Prostate gland (tissue), 2 donors: ENCODE results near the gene ZNF514. TPM values are rescaled to one million over a fixed set of nuclear protein-coding genes. Genes with fewer than 3 reads are reported as not detected.

Experiments used
- DNase-seq: peaks from one replicate; pipeline ENCODE4 v3.0.0-alpha.2; 2019; ENCODE audit warnings: low spot score
- H3K27ac ChIP-seq, 2 donors: fragments of 200-600 bp; sonication (generic); 2 replicates each; pipeline ENCODE4 v1.5.1; 2017 to 2019
- H3K27me3 ChIP-seq: fragments of 200-600 bp; sonication (generic); replicated peaks from 2 replicates; pipeline ENCODE4 v1.5.1; 2019; ENCODE audit not compliant: insufficient read depth
- H3K36me3 ChIP-seq, 2 donors: fragments of 200-600 bp; sonication (generic); 1 replicate in 1 of 2; 2 replicates in 1 of 2; pipeline versions ENCODE4 v1.5.1 to v1.8.1; 2017 to 2019
- H3K4me1 ChIP-seq: fragments of 200-600 bp; sonication (generic); replicated peaks from 2 replicates; pipeline ENCODE4 v1.5.1; 2019
- H3K4me3 ChIP-seq, 2 donors: fragments of 200-600 bp; sonication (generic); 2 replicates each; pipeline ENCODE4 v1.5.1; 2017 to 2019
- H3K9me3 ChIP-seq: fragments of 200-600 bp; sonication (generic); 2 replicates; pipeline ENCODE4 v1.5.1; 2017
- CTCF ChIP-seq, 4 experiments: fragments of 200-600 bp in 2 of 4; fragments of 450-650 bp in 2 of 4; sonication (generic) in 2 of 4; IDR thresholded peaks; 1 replicate in 3 of 4; 2 replicates in 1 of 4; pipeline ENCODE4 v1.5.1; 2016 to 2019; ENCODE audit warnings: antibody characterized with exemption in 4 of 4, mild to moderate bottlenecking in 2 of 4, moderate library complexity in 2 of 4
- POLR2A ChIP-seq: fragments of 450-650 bp; IDR thresholded peaks from one replicate; pipeline ENCODE4 v1.6.1; 2016; ENCODE audit warnings: antibody characterized with exemption, mild to moderate bottlenecking
- POLR2AphosphoS5 ChIP-seq: sonication (generic); formaldehyde crosslinking; IDR thresholded peaks from one replicate; pipeline ENCODE4 v1.6.1; 2017; ENCODE audit warnings: antibody characterized with exemption
- WGBS: methylation state at CpG from one replicate; pipeline ENCODE4 v1.1.5; 2018; 5-methylcytosine and 5-hydroxymethylcytosine counted together
- intact Hi-C: fragments of 100-400 bp; cut with DNase I; formaldehyde crosslinking; loops from one replicate; pipeline ENCODE4 v1.14.2; 2022
- total RNA-seq, 2 donors: library from RNA; depleted of rRNA; stranded (reverse); fragments of >200 nt; gene quantifications; one replicate each; pipeline ENCODE4 v1.1.0, GENCODE V29; 2016

ZNF514 gene
- total RNA-seq, 2 donors from 2014 or later = 19.1 TPM

- H3K27ac ChIP-seq = peak overlapping the region; percentile 90 to 95
- no peaks in the 10 kb centered on the region for H3K4me1 ChIP-seq
- no peaks in the 10 kb centered on the region for H3K36me3 ChIP-seq
- no peaks in the 10 kb centered on the region for H3K9me3 ChIP-seq
- peak overlapping the region; percentile 92 to 99 for H3K4me3 ChIP-seq
- TF ChIP-seq CTCF (IDR thresholded peaks at IDR 0.05) = no peak
- TF ChIP-seq POLR2AphosphoS5 = no peak
- no peak for TF ChIP-seq POLR2A
- DNase-seq = no peak
- intact Hi-C loops = no loop called here
- WGBS = under 1% methylated on average over 11 of the region's 11 CpGs
- no peaks in the 10 kb centered on the region for H3K27me3 ChIP-seq
Observed at GRCh38 chr2:95121093-95121406, 38.6 kb downstream of the ZNF514 start.

DNA sequence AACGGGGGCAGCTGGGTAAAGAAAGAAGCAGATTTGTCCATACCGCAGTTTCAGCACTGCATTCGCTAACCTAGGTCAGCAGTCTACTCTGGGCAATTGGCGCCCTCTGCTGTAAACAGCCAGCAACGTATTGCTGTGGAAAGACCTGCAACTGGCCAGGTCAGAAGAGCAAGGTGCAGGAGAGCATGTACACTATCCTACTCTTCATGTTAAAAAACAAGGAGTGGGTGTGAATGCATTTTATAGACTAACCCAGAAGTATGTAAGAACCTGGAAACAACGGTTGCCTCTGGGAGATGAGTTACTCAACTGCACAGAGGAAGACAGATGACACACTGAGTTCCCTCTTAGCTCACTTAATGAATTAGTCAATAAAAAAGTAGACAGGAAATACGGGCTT is 44.2 kb downstream of the ZNF514 start:
- peak; percentile 67 for DNase-seq
- Histone ChIP-seq H3K9me3 (no peaks in the 10 kb centered on the region), H3K27ac (no peak overlapping the region), H3K4me1 (no peaks in the 10 kb centered on the region), H3K36me3 (no peaks in the 10 kb centered on the region), H3K4me3 (no peak overlapping the region), H3K27me3 (no peaks in the 10 kb centered on the region)
- intact Hi-C loops = loop anchor here (1.0 kb wide), 1 partner anchor 93 kb away; no protein-coding TSS in a partner anchor
- TF ChIP-seq POLR2A (no peak), CTCF (IDR thresholded peaks at IDR 0.05) (peak in 3 of 4 experiments; percentile 47 to 72 (median 64)), POLR2AphosphoS5 (peak; percentile 15)
- 10% methylated on average over 7 of the region's 7 CpGs for WGBS

DNA sequence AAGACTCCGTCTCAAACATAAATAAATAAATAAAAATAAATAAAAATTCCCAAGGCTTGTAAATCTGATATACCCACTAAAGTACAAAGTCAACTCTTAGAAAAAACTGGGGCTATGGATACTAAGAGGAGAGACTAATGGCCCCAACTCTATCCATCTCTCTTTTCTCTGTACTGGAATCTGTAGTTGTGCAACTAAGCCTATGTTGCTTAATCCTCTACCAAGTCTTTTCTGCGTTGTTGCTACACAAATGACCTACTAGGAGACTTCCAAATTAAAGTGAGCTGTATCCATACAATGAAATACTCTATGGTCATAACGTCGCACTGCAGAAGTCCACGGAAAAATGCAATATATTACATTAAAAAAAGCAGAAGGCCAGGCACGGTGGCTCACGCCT is 46.2 kb downstream of the ZNF514 start:
- TF ChIP-seq CTCF (IDR thresholded peaks at IDR 0.05) = no peak
- TF ChIP-seq POLR2A = no peak
- no peak for TF ChIP-seq POLR2AphosphoS5
- Histone ChIP-seq H3K27me3 (no peaks in the 10 kb centered on the region), H3K27ac (no peak overlapping the region), H3K36me3 (peaks cover 0 to 3% of the 10 kb centered on the region in 2 donors), H3K9me3 (no peaks in the 10 kb centered on the region), H3K4me1 (no peaks in the 10 kb centered on the region), H3K4me3 (no peak overlapping the region)
- intact Hi-C loops = no loop called here
- DNase-seq = no peak
- WGBS = 95% methylated on average over 7 of the region's 7 CpGs

GRCh38 chr2:95110395-95110794 is 49.3 kb downstream of the ZNF514 start:
- no peaks in the 10 kb centered on the region for H3K4me1 ChIP-seq
- DNase-seq = no peak
- H3K4me3 ChIP-seq = no peak overlapping the region
- peaks cover 3 to 18% of the 10 kb centered on the region in 2 donors for H3K36me3 ChIP-seq
- no peaks in the 10 kb centered on the region for H3K9me3 ChIP-seq
- H3K27ac ChIP-seq = no peak overlapping the region
- TF ChIP-seq POLR2A (no peak), POLR2AphosphoS5 (no peak), CTCF (IDR thresholded peaks at IDR 0.05) (no peak)
- intact Hi-C loops = no loop called here
- no peaks in the 10 kb centered on the region for H3K27me3 ChIP-seq

GRCh38 chr2:95109260-95109659 is 50.4 kb downstream of the ZNF514 start:
- H3K36me3 ChIP-seq = peaks cover 3 to 18% of the 10 kb centered on the region in 2 donors

More at GRCh38 chr2:95109260-95109659, 50.4 kb downstream of the ZNF514 start:
- 69% methylated on average over 6 of the region's 6 CpGs for WGBS
- Histone ChIP-seq H3K27ac (no peak overlapping the region), H3K4me3 (no peak overlapping the region), H3K9me3 (no peaks in the 10 kb centered on the region), H3K27me3 (no peaks in the 10 kb centered on the region), H3K4me1 (no peaks in the 10 kb centered on the region)
- no peak for DNase-seq
- TF ChIP-seq POLR2AphosphoS5 (no peak), POLR2A (no peak), CTCF (IDR thresholded peaks at IDR 0.05) (no peak)
- intact Hi-C loops = no loop called here
